GM18909 (cell line): ENCODE measurements around the gene NUDT4B.
"Not testable (repeated sequence)": the region's sequence is repeated elsewhere in the genome, so short reads cannot be mapped to it uniquely, and the experiment has no call there.

Experiments
- ATAC-seq: cut with Tn5 transposase; IDR thresholded peaks from one replicate; pipeline ENCODE4 v1.9.1; 2021; ENCODE audit warnings: mild to moderate bottlenecking; ENCODE audit not compliant: unreplicated experiment, poor library complexity

The NUDT4B gene

GRCh38 chr1:148791543-148792099, 43.0 kb downstream of the NUDT4B start:
- ATAC-seq = not testable (repeated sequence)

GRCh38 chr1:148793762-148794332, 45.3 kb downstream of the NUDT4B start:
- not testable (repeated sequence) for ATAC-seq
